Mesenchymal stem cell (in vitro differentiated cells and primary cell): ENCODE results near the gene EOGT.

Experiments
- DNase-seq: peaks from one replicate; pipeline ENCODE4 v3.0.0-alpha.2; 2013
- H2AFZ ChIP-seq: one replicate; pipeline ENCODE4 v1.6.1; 2013; ENCODE audit warnings: low read depth, mild to moderate bottlenecking, control low read depth, inconsistent platforms, low read length, moderate library complexity
- H2AK5ac ChIP-seq: 2 replicates; pipeline ENCODE4 v1.6.1; 2013; ENCODE audit warnings: low read length, moderate library complexity, mild to moderate bottlenecking, inconsistent platforms; ENCODE audit not compliant: severe bottlenecking
- H2BK120ac ChIP-seq: one replicate; pipeline ENCODE4 v1.6.1; 2013; ENCODE audit warnings: low read depth, mild to moderate bottlenecking, inconsistent platforms, low read length, moderate library complexity
- H2BK12ac ChIP-seq, 2 experiments: one replicate each; pipeline ENCODE4 v1.6.1; 2013; ENCODE audit warnings: inconsistent platforms in 2 of 2, low read length in 2 of 2, mild to moderate bottlenecking in 2 of 2, moderate library complexity in 2 of 2, control low read depth in 1 of 2
- H2BK15ac ChIP-seq: one replicate; pipeline ENCODE4 v1.6.1; 2013; ENCODE audit warnings: mild to moderate bottlenecking, low read depth, inconsistent platforms; ENCODE audit not compliant: poor library complexity, severe bottlenecking
- H2BK5ac ChIP-seq: 2 replicates; pipeline ENCODE4 v1.6.1; 2013; ENCODE audit warnings: low read depth, mild to moderate bottlenecking, low read length, control low read depth, inconsistent platforms; ENCODE audit not compliant: poor library complexity, severe bottlenecking
- H3K14ac ChIP-seq, 2 experiments: one replicate each; pipeline ENCODE4 v1.6.1; 2013; ENCODE audit warnings: inconsistent platforms in 2 of 2, low read length in 2 of 2, control low read depth in 1 of 2, mild to moderate bottlenecking in 1 of 2, moderate library complexity in 1 of 2
- H3K18ac ChIP-seq, 2 experiments: one replicate each; pipeline ENCODE4 v1.6.1; 2013; ENCODE audit warnings: inconsistent platforms in 2 of 2, low read length in 2 of 2, control low read depth in 1 of 2, low read depth in 1 of 2, mild to moderate bottlenecking in 1 of 2
- H3K23ac ChIP-seq, 2 experiments: one replicate each; pipeline ENCODE4 v1.6.1; 2013; ENCODE audit warnings: inconsistent platforms in 2 of 2, low read length in 2 of 2, mild to moderate bottlenecking in 2 of 2, moderate library complexity in 2 of 2, control low read depth in 1 of 2
- H3K27ac ChIP-seq: 2 replicates; pipeline ENCODE4 v1.5.1; 2013; ENCODE audit warnings: mild to moderate bottlenecking, moderate library complexity, low read length, control low read depth, inconsistent platforms; ENCODE audit not compliant: poor library complexity, severe bottlenecking
- H3K27me3 ChIP-seq, 2 experiments: 2 replicates each; pipeline versions ENCODE4 v1.6.1 to v1.7.0; 2013; ENCODE audit warnings: low read length in 2 of 2, mild to moderate bottlenecking in 2 of 2, moderate library complexity in 2 of 2, control low read depth in 1 of 2, inconsistent platforms in 1 of 2; ENCODE audit not compliant: control insufficient read depth in 1 of 2, insufficient read depth in 1 of 2
- H3K36me3 ChIP-seq, 2 experiments: 2 replicates each; pipeline versions ENCODE4 v1.6.1 to v1.7.0; 2013; ENCODE audit warnings: low read length in 2 of 2, control low read depth in 1 of 2, inconsistent platforms in 1 of 2, low read depth in 1 of 2, mild to moderate bottlenecking in 1 of 2; ENCODE audit not compliant: insufficient read depth in 2 of 2, control insufficient read depth in 1 of 2
- H3K4ac ChIP-seq, 2 experiments: one replicate each; pipeline ENCODE4 v1.6.1; 2013; ENCODE audit warnings: inconsistent platforms in 2 of 2, low read length in 2 of 2, mild to moderate bottlenecking in 2 of 2, moderate library complexity in 2 of 2, control low read depth in 1 of 2, low read depth in 1 of 2
- H3K4me1 ChIP-seq: 2 replicates; pipeline ENCODE4 v1.6.1; 2013; ENCODE audit warnings: low read depth, low read length, control low read depth; ENCODE audit not compliant: control insufficient read depth, insufficient read depth
- H3K4me2 ChIP-seq: 2 replicates; pipeline ENCODE4 v1.6.1; 2013; ENCODE audit warnings: low read length, mild to moderate bottlenecking, inconsistent platforms; ENCODE audit not compliant: poor library complexity, severe bottlenecking
- H3K4me3 ChIP-seq, 2 experiments: 2 replicates each; pipeline versions ENCODE4 v1.5.1 to v1.7.0; 2013; ENCODE audit warnings: low read length in 2 of 2, mild to moderate bottlenecking in 2 of 2, control low read depth in 1 of 2, low read depth in 1 of 2; ENCODE audit not compliant: insufficient read depth in 1 of 2
- H3K79me1 ChIP-seq: replicated peaks from 2 replicates; pipeline ENCODE4 v1.6.1; 2013; ENCODE audit warnings: mild to moderate bottlenecking, control low read depth, low read length, inconsistent platforms; ENCODE audit not compliant: poor library complexity, severe bottlenecking
- H3K9ac ChIP-seq: 2 replicates; pipeline ENCODE4 v1.7.0; 2013; ENCODE audit warnings: mild to moderate bottlenecking, low read length, moderate library complexity
- H3K9me3 ChIP-seq: 2 replicates; pipeline ENCODE4 v1.7.0; 2013; ENCODE audit warnings: mild to moderate bottlenecking, low read length; ENCODE audit not compliant: control insufficient read depth
- H4K8ac ChIP-seq: one replicate; pipeline ENCODE4 v1.6.1; 2013; ENCODE audit warnings: inconsistent platforms, mild to moderate bottlenecking, low read length, moderate library complexity
- H4K91ac ChIP-seq: one replicate; pipeline ENCODE4 v1.6.1; 2013; ENCODE audit warnings: mild to moderate bottlenecking, low read length, inconsistent platforms
- WGBS: methylation state at CpG from one replicate; pipeline ENCODE4 v1.1.7; 2013; ENCODE audit warnings: mixed read lengths; 5-methylcytosine and 5-hydroxymethylcytosine counted together

The EOGT gene

GRCh38 chr3:69004138-69004537, 9.3 kb downstream of the EOGT start:
- H3K79me1 ChIP-seq = peaks cover 31% of the 10 kb centered on the region
- no peak overlapping the region for H4K8ac ChIP-seq
- H2BK12ac ChIP-seq = no peak overlapping the region
- no peaks in the 10 kb centered on the region for H3K9me3 ChIP-seq
- H3K36me3 ChIP-seq = peaks cover 25 to 89% of the 10 kb centered on the region in 2 experiments
- H3K4me2 ChIP-seq = no peak overlapping the region
- H2BK15ac ChIP-seq = no peak overlapping the region
- no peaks in the 10 kb centered on the region for H3K27me3 ChIP-seq
- no peak overlapping the region for H3K14ac ChIP-seq
- H2BK5ac ChIP-seq = no peak overlapping the region
- WGBS = 98% methylated on average over 8 of the region's 9 CpGs
- H2AK5ac ChIP-seq = no peak overlapping the region
- H3K4me3 ChIP-seq = no peak overlapping the region
- H4K91ac ChIP-seq = no peak overlapping the region
- no peak overlapping the region for H3K27ac ChIP-seq
- no peak overlapping the region for H3K4ac ChIP-seq
- no peak overlapping the region for H2AFZ ChIP-seq
- DNase-seq = no peak
- H3K18ac ChIP-seq = no peak overlapping the region
- no peak overlapping the region for H3K23ac ChIP-seq
- H3K9ac ChIP-seq = no peak overlapping the region
- peaks cover 3% of the 10 kb centered on the region for H3K4me1 ChIP-seq
- H2BK120ac ChIP-seq = no peak overlapping the region

- no peak overlapping the region for H4K91ac ChIP-seq
- H3K14ac ChIP-seq = no peak overlapping the region
- no peak overlapping the region for H2BK15ac ChIP-seq
- H3K4me1 ChIP-seq = peaks cover 3% of the 10 kb centered on the region
- H2BK5ac ChIP-seq = no peak overlapping the region
- no peak overlapping the region for H3K4me2 ChIP-seq
- WGBS = 100% methylated on average over 1 of the region's 1 CpG
- H3K79me1 ChIP-seq = peaks cover 25% of the 10 kb centered on the region
- peaks cover 39 to 89% of the 10 kb centered on the region in 2 experiments for H3K36me3 ChIP-seq
- no peak overlapping the region for H3K4me3 ChIP-seq
- no peak overlapping the region for H2BK12ac ChIP-seq
- H2AFZ ChIP-seq = no peak overlapping the region
- H3K27ac ChIP-seq = no peak overlapping the region
- H3K9me3 ChIP-seq = no peaks in the 10 kb centered on the region
- H3K18ac ChIP-seq = no peak overlapping the region
- no peaks in the 10 kb centered on the region for H3K27me3 ChIP-seq
- DNase-seq = peak; percentile 4
- H3K4ac ChIP-seq = no peak overlapping the region
- no peak overlapping the region for H4K8ac ChIP-seq
- no peak overlapping the region for H2AK5ac ChIP-seq
- no peak overlapping the region for H3K23ac ChIP-seq
- H3K9ac ChIP-seq = no peak overlapping the region
- no peak overlapping the region for H2BK120ac ChIP-seq
Observed at GRCh38 chr3:68999605-69000004, 13.9 kb downstream of the EOGT start.

GRCh38 chr3:68999158-68999557, 14.3 kb downstream of the EOGT start:
- H3K9ac ChIP-seq = no peak overlapping the region
- no peak overlapping the region for H2BK15ac ChIP-seq
- H3K27ac ChIP-seq = no peak overlapping the region
- no peak overlapping the region for H4K8ac ChIP-seq
- H3K79me1 ChIP-seq = peaks cover 24% of the 10 kb centered on the region
- peaks cover 3% of the 10 kb centered on the region for H3K4me1 ChIP-seq
- no peak overlapping the region for H4K91ac ChIP-seq
- DNase-seq = no peak
- peaks cover 40 to 89% of the 10 kb centered on the region in 2 experiments for H3K36me3 ChIP-seq
- no peaks in the 10 kb centered on the region for H3K27me3 ChIP-seq
- no peaks in the 10 kb centered on the region for H3K9me3 ChIP-seq
- H3K4ac ChIP-seq = no peak overlapping the region
- no peak overlapping the region for H2BK120ac ChIP-seq
- no peak overlapping the region for H3K18ac ChIP-seq
- no peak overlapping the region for H2BK12ac ChIP-seq
- no peak overlapping the region for H2AFZ ChIP-seq
- H2BK5ac ChIP-seq = no peak overlapping the region
- H2AK5ac ChIP-seq = no peak overlapping the region
- no peak overlapping the region for H3K4me3 ChIP-seq
- H3K14ac ChIP-seq = no peak overlapping the region
- H3K4me2 ChIP-seq = no peak overlapping the region
- H3K23ac ChIP-seq = no peak overlapping the region

GRCh38 chr3:68997887-68998286, 15.6 kb downstream of the EOGT start:
- Histone ChIP-seq H3K4ac (no peak overlapping the region), H3K23ac (no peak overlapping the region), H2AK5ac (no peak overlapping the region), H3K14ac (no peak overlapping the region), H3K36me3 (peaks cover 38 to 88% of the 10 kb centered on the region in 2 experiments), H4K91ac (no peak overlapping the region), H3K27ac (no peak overlapping the region), H3K27me3 (no peaks in the 10 kb centered on the region), H3K4me1 (peaks cover 3% of the 10 kb centered on the region), H2BK15ac (no peak overlapping the region), H3K9me3 (no peaks in the 10 kb centered on the region), H2AFZ (no peak overlapping the region), H3K18ac (no peak overlapping the region), H3K4me3 (no peak overlapping the region), H2BK120ac (no peak overlapping the region), H3K79me1 (peaks cover 20% of the 10 kb centered on the region), H2BK5ac (no peak overlapping the region), H4K8ac (no peak overlapping the region), H3K4me2 (no peak overlapping the region), H2BK12ac (no peak overlapping the region), H3K9ac (no peak overlapping the region)
- WGBS = 60% methylated on average over 2 of the region's 6 CpGs
- DNase-seq = no peak
